Stomach smooth muscle (tissue), 2 donors: ENCODE data around the gene MAST3.
A peak's percentile ranks its signal among the peaks of the same experiment; 100 is the strongest.

ENCODE experiments used
- H3K27ac ChIP-seq: one replicate; pipeline ENCODE4 v1.7.0; 2013; ENCODE audit warnings: mild to moderate bottlenecking, low read length, inconsistent platforms
- H3K27me3 ChIP-seq, 2 donors: one replicate each; pipeline ENCODE4 v1.7.0; 2013; ENCODE audit warnings: low read length in 2 of 2; ENCODE audit not compliant: insufficient read depth in 2 of 2, control insufficient read depth in 1 of 2
- H3K36me3 ChIP-seq, 2 donors: one replicate each; pipeline ENCODE4 v1.7.0; 2013; ENCODE audit warnings: low read length in 2 of 2; ENCODE audit not compliant: control insufficient read depth in 2 of 2, insufficient read depth in 2 of 2
- H3K4me1 ChIP-seq: one replicate; pipeline ENCODE4 v1.7.0; 2013; ENCODE audit warnings: low read length; ENCODE audit not compliant: control insufficient read depth, insufficient read depth
- H3K4me3 ChIP-seq, 2 donors: one replicate each; pipeline ENCODE4 v1.7.0; 2013; ENCODE audit warnings: low read length in 2 of 2
- H3K9ac ChIP-seq, 2 donors: one replicate each; pipeline ENCODE4 v1.7.0; 2013; ENCODE audit warnings: low read length in 2 of 2, mild to moderate bottlenecking in 1 of 2
- H3K9me3 ChIP-seq, 2 donors: one replicate each; pipeline ENCODE4 v1.7.0; 2013; ENCODE audit warnings: low read length in 2 of 2; ENCODE audit not compliant: control insufficient read depth in 2 of 2
- donor health status: healthy.
- donor health status: Pancreatic carcinoma.

The MAST3 gene

GRCh38 chr19:18137657-18138339 is 40.2 kb downstream of the MAST3 start:
- Histone ChIP-seq H3K27ac (no peak overlapping the region), H3K27me3 (no peaks in the 10 kb centered on the region), H3K9me3 (no peaks in the 10 kb centered on the region), H3K9ac (no peak overlapping the region), H3K4me1 (no peaks in the 10 kb centered on the region), H3K4me3 (no peak overlapping the region), H3K36me3 (peaks cover 0 to 7% of the 10 kb centered on the region in 2 donors)

- H3K27ac ChIP-seq: no peak overlapping the region
- H3K27me3 ChIP-seq: no peaks in the 10 kb centered on the region
- peaks cover 4 to 8% of the 10 kb centered on the region in 2 donors for H3K36me3 ChIP-seq
- no peak overlapping the region for H3K4me3 ChIP-seq
- H3K9me3 ChIP-seq: no peaks in the 10 kb centered on the region
- H3K9ac ChIP-seq: no peak overlapping the region
- H3K4me1 ChIP-seq: no peaks in the 10 kb centered on the region
Measured at GRCh38 chr19:18140473-18140872, 42.9 kb downstream of the MAST3 start.

GRCh38 chr19:18141031-18141430 is 43.5 kb downstream of the MAST3 start:
- no peaks in the 10 kb centered on the region for H3K9me3 ChIP-seq
- H3K27me3 ChIP-seq: no peaks in the 10 kb centered on the region
- H3K27ac ChIP-seq: no peak overlapping the region
- H3K4me1 ChIP-seq: no peaks in the 10 kb centered on the region
- H3K4me3 ChIP-seq: no peak overlapping the region
- no peak overlapping the region for H3K9ac ChIP-seq
- H3K36me3 ChIP-seq: peaks cover 4 to 8% of the 10 kb centered on the region in 2 donors

GRCh38 chr19:18143902-18144301 is 46.3 kb downstream of the MAST3 start:
- Histone ChIP-seq H3K9me3 (no peaks in the 10 kb centered on the region), H3K27me3 (no peaks in the 10 kb centered on the region), H3K9ac (no peak overlapping the region), H3K4me1 (no peaks in the 10 kb centered on the region), H3K27ac (no peak overlapping the region), H3K36me3 (peaks cover 4 to 7% of the 10 kb centered on the region in 2 donors), H3K4me3 (no peak overlapping the region)

GRCh38 chr19:18144361-18144760 is 46.8 kb downstream of the MAST3 start:
- no peaks in the 10 kb centered on the region for H3K4me1 ChIP-seq
- peaks cover 4 to 7% of the 10 kb centered on the region in 2 donors for H3K36me3 ChIP-seq
- H3K9ac ChIP-seq: no peak overlapping the region
- no peaks in the 10 kb centered on the region for H3K27me3 ChIP-seq
- H3K27ac ChIP-seq: no peak overlapping the region
- H3K9me3 ChIP-seq: no peaks in the 10 kb centered on the region
- H3K4me3 ChIP-seq: no peak overlapping the region

GRCh38 chr19:18144906-18145305 is 47.3 kb downstream of the MAST3 start:
- Histone ChIP-seq H3K9ac (no peak overlapping the region), H3K9me3 (no peaks in the 10 kb centered on the region), H3K27ac (no peak overlapping the region), H3K27me3 (no peaks in the 10 kb centered on the region), H3K4me1 (no peaks in the 10 kb centered on the region), H3K36me3 (peaks cover 4 to 7% of the 10 kb centered on the region in 2 donors), H3K4me3 (no peak overlapping the region)

- Histone ChIP-seq H3K36me3 (peaks cover 4 to 5% of the 10 kb centered on the region in 2 donors), H3K4me1 (no peaks in the 10 kb centered on the region), H3K27ac (no peak overlapping the region), H3K9me3 (no peaks in the 10 kb centered on the region), H3K27me3 (no peaks in the 10 kb centered on the region), H3K4me3 (no peak overlapping the region), H3K9ac (no peak overlapping the region)
Measured at GRCh38 chr19:18145391-18145999, 47.9 kb downstream of the MAST3 start.

GRCh38 chr19:18147396-18147795 is 49.8 kb downstream of the MAST3 start:
- H3K4me1 ChIP-seq: peaks cover 11% of the 10 kb centered on the region
- H3K4me3 ChIP-seq: no peak overlapping the region
- H3K27me3 ChIP-seq: no peaks in the 10 kb centered on the region
- no peaks in the 10 kb centered on the region for H3K9me3 ChIP-seq
- H3K36me3 ChIP-seq: peaks cover 2 to 4% of the 10 kb centered on the region in 2 donors
- H3K9ac ChIP-seq: no peak overlapping the region
- H3K27ac ChIP-seq: no peak overlapping the region

GRCh38 chr19:18149596-18149975 is 52.0 kb downstream of the MAST3 start:
- no peak overlapping the region for H3K4me3 ChIP-seq
- no peaks in the 10 kb centered on the region for H3K27me3 ChIP-seq
- H3K36me3 ChIP-seq: peaks cover 0 to 4% of the 10 kb centered on the region in 2 donors
- H3K4me1 ChIP-seq: peaks cover 23% of the 10 kb centered on the region
- H3K27ac ChIP-seq: no peak overlapping the region
- no peaks in the 10 kb centered on the region for H3K9me3 ChIP-seq
- no peak overlapping the region for H3K9ac ChIP-seq

- Histone ChIP-seq H3K27ac (no peak overlapping the region), H3K9ac (peak overlapping the region in 1 of 2 donors; percentile 98), H3K4me3 (peak overlapping the region in 1 of 2 donors; percentile 88), H3K27me3 (no peaks in the 10 kb centered on the region), H3K4me1 (peaks cover 32% of the 10 kb centered on the region), H3K9me3 (no peaks in the 10 kb centered on the region), H3K36me3 (no peaks in the 10 kb centered on the region)
Measured at GRCh38 chr19:18150776-18151624, 53.4 kb downstream of the MAST3 start.
